ENCODE results near the gene CHST15.

CHST15 gene

GRCh38 chr10:124063750-124064603, 29.4 kb downstream of the CHST15 start:
- FAIRE-seq: no peak

GRCh38 chr10:124062390-124062789, 31.0 kb downstream of the CHST15 start:
- FAIRE-seq: no peak

- FAIRE-seq: no peak
These were observed 32.4 kb downstream of the CHST15 start for GRCh38 chr10:124061030-124061429.

- no peak for FAIRE-seq
These were observed 33.2 kb downstream of the CHST15 start for GRCh38 chr10:124060148-124060720.

GRCh38 chr10:124059551-124059950, 33.8 kb downstream of the CHST15 start:
- no peak for FAIRE-seq

GRCh38 chr10:124058346-124059003, 34.9 kb downstream of the CHST15 start:
- FAIRE-seq: no peak

GRCh38 chr10:124057601-124058000, 35.8 kb downstream of the CHST15 start:
- FAIRE-seq: no peak

- FAIRE-seq: no peak
These were observed 36.9 kb downstream of the CHST15 start for GRCh38 chr10:124056337-124056980.

- no peak for FAIRE-seq
These were observed 39.4 kb downstream of the CHST15 start for GRCh38 chr10:124053971-124054370.

GRCh38 chr10:124052561-124052960, 40.8 kb downstream of the CHST15 start:
- FAIRE-seq: no peak

- FAIRE-seq: no peak
These were observed 43.1 kb downstream of the CHST15 start for GRCh38 chr10:124050021-124051015.

- FAIRE-seq: no peak
These were observed 43.9 kb downstream of the CHST15 start for GRCh38 chr10:124049484-124049883.

- no peak for FAIRE-seq
These were observed 44.8 kb downstream of the CHST15 start for GRCh38 chr10:124048371-124049290.

GRCh38 chr10:124047427-124048152, 45.8 kb downstream of the CHST15 start:
- no peak for FAIRE-seq

GRCh38 chr10:124045801-124046355, 47.5 kb downstream of the CHST15 start:
- FAIRE-seq: no peak

- FAIRE-seq: no peak
These were observed 48.1 kb downstream of the CHST15 start for GRCh38 chr10:124045276-124045675.

GRCh38 chr10:124044143-124044862, 49.1 kb downstream of the CHST15 start:
- FAIRE-seq: no peak

GRCh38 chr10:124043310-124044142, 49.9 kb downstream of the CHST15 start:
- FAIRE-seq: no peak
